K562 (cell line): ENCODE measurements around the gene TLR8. TPM values are rescaled to one million over a fixed set of nuclear protein-coding genes. Genes with fewer than 3 reads are reported as not detected.
A peak's percentile ranks its signal among the peaks of the same experiment; 100 is the strongest.

Source experiments
- CHD7 ChIP-seq: fragments of 200-600 bp; sonication (generic); IDR thresholded peaks from one replicate; pipeline ENCODE4 v1.6.1; 2012; ENCODE audit warnings: mild to moderate bottlenecking, low read depth, low read length, inconsistent platforms
- DNMT1 ChIP-seq: fragments of 450-650 bp; IDR thresholded peaks from 2 replicates; pipeline ENCODE4 v1.6.1; 2016; ENCODE audit warnings: antibody characterized with exemption, mild to moderate bottlenecking
- GMEB1 ChIP-seq: fragments of 250-450 bp; sonication (Bioruptor Pico); IDR thresholded peaks from 2 replicates; pipeline ENCODE4 v1.4.0; 2020; ENCODE audit warnings: mild to moderate bottlenecking
- HOMEZ ChIP-seq: fragments of 250-450 bp; sonication (Bioruptor Pico); IDR thresholded peaks from 2 replicates; pipeline ENCODE4 v1.4.0; 2020; ENCODE audit warnings: mild to moderate bottlenecking, moderate library complexity
- MCM5 ChIP-seq: fragments of 450-650 bp; IDR thresholded peaks from 2 replicates; pipeline ENCODE4 v1.6.1; 2016; ENCODE audit warnings: low read depth
- SNIP1 ChIP-seq: fragments of 450-650 bp; IDR thresholded peaks from 2 replicates; pipeline ENCODE4 v1.7.1; 2017; ENCODE audit warnings: low read depth, mild to moderate bottlenecking
- ZMIZ1 ChIP-seq, 2 experiments: fragments of 150-350 bp in 1 of 2; IDR thresholded peaks; 2 replicates each; pipeline ENCODE4 v1.6.1; 2012 to 2016; ENCODE audit warnings: low read depth in 2 of 2, low read length in 2 of 2, mild to moderate bottlenecking in 1 of 2, moderate library complexity in 1 of 2
- ZNF174 ChIP-seq: fragments of 250-450 bp; sonication (Bioruptor Pico); IDR thresholded peaks from 2 replicates; pipeline ENCODE4 v1.4.0; 2020; ENCODE audit warnings: mild to moderate bottlenecking
- polyA plus RNA-seq, 8 experiments: library from polyadenylated mRNA; depleted of rRNA in 4 of 8; stranded (reverse) in 5 of 8; unstranded in 3 of 8; fragments of >200 nt; fragmentation: Nextera tagmentation in 2 of 8; fragmentation: Illumina TruSeq in 1 of 8; extraction: Ambion mirVana in 2 of 8; extraction: Trizol in 1 of 8; gene quantifications; 2 replicates each; pipeline versions ENCODE4 v1.2.1 to v1.2.3, GENCODE V29; 2011 to 2014; ENCODE audit warnings: inconsistent platforms in 1 of 8, missing spikeins in 1 of 8
- total RNA-seq, 7 experiments: library from RNA; depleted of rRNA in 6 of 7; stranded (reverse); fragments of >200 nt in 6 of 7; fragmentation: Illumina TruSeq in 2 of 7; extraction: Trizol in 2 of 7; gene quantifications; 2 replicates each; pipeline versions ENCODE4 v1.2.1 to v1.2.3, GENCODE V29; 2011 to 2021; ENCODE audit warnings: low replicate concordance in 1 of 7

The TLR8 gene
- total and polyA plus RNA-seq, 9 of the 15 experiments (the other 6 are each of a cell fraction or from before 2014, with no cell fraction given), result not detected

GRCh38 chrX:12949927-12950656 is 43.7 kb downstream of the TLR8 start (continued):
- TF ChIP-seq ZMIZ1 (IDR thresholded peaks at IDR 0.05; ENCODE audit: low read depth in 2 of 2, low read length in 2 of 2), result no peak
- no peak for TF ChIP-seq SNIP1
- TF ChIP-seq DNMT1, result no peak
- 0 out of 2 replicates have a peak, but pooled peaks have one; percentile 35 for TF ChIP-seq GMEB1
- TF ChIP-seq MCM5, result no peak
- no peak for TF ChIP-seq CHD7
- TF ChIP-seq ZNF174 (CRISPR knock-in tag), result no peak
- no peak for TF ChIP-seq HOMEZ
